GM18505 (cell line): ENCODE measurements around the gene FNDC8.
"Not testable (repeated sequence)": the region's sequence is repeated elsewhere in the genome, so short reads cannot be mapped to it uniquely, and the experiment has no call there.

ENCODE experiments used
- ATAC-seq: cut with Tn5 transposase; IDR thresholded peaks from one replicate; pipeline ENCODE4 v1.9.1; 2021; ENCODE audit not compliant: unreplicated experiment
- POLR2A ChIP-seq: IDR thresholded peaks from 4 replicates; pipeline ENCODE4 v1.6.1; 2011; ENCODE audit warnings: borderline replicate concordance; ENCODE audit not compliant: insufficient read depth, insufficient read length; ENCODE audit errors: extremely low read depth

FNDC8 gene

GRCh38 chr17:35142467-35142796 lies 21.0 kb downstream of the FNDC8 start:
- no peak for ATAC-seq
- TF ChIP-seq POLR2A = no peak

GRCh38 chr17:35144840-35145239 lies 23.4 kb downstream of the FNDC8 start:
- no peak for TF ChIP-seq POLR2A
- no peak for ATAC-seq

- TF ChIP-seq POLR2A = no peak
- no peak for ATAC-seq
Measured at GRCh38 chr17:35146214-35146833, 24.9 kb downstream of the FNDC8 start.

- ATAC-seq = no peak
- no peak for TF ChIP-seq POLR2A
Measured at GRCh38 chr17:35147375-35147905, 26.0 kb downstream of the FNDC8 start, which contains the start of gene UNC45B. Gene UNC45B, plus strand, starts transcription at chr17:35147817. Its CDS starts 447 bp downstream, at chr17:35148264.

GRCh38 chr17:35148144-35148543 lies 26.7 kb downstream of the FNDC8 start:
- TF ChIP-seq POLR2A = no peak
- ATAC-seq = no peak

- ATAC-seq = no peak
- TF ChIP-seq POLR2A = no peak
Measured at GRCh38 chr17:35149941-35150340, 28.5 kb downstream of the FNDC8 start.

GRCh38 chr17:35151080-35151479 lies 29.7 kb downstream of the FNDC8 start:
- ATAC-seq = not testable (repeated sequence)

- no peak for ATAC-seq
Measured at GRCh38 chr17:35152421-35153140, 31.2 kb downstream of the FNDC8 start.

GRCh38 chr17:35154196-35155165 lies 33.1 kb downstream of the FNDC8 start:
- no peak for TF ChIP-seq POLR2A

More at GRCh38 chr17:35152421-35153140, 31.2 kb downstream of the FNDC8 start:
- no peak for TF ChIP-seq POLR2A

GRCh38 chr17:35155246-35155645 lies 33.8 kb downstream of the FNDC8 start:
- TF ChIP-seq POLR2A = no peak
- ATAC-seq = no peak

More at GRCh38 chr17:35154196-35155165, 33.1 kb downstream of the FNDC8 start:
- no peak for ATAC-seq

GRCh38 chr17:35159940-35160339 lies 38.5 kb downstream of the FNDC8 start:
- no peak for ATAC-seq
- TF ChIP-seq POLR2A = no peak

GRCh38 chr17:35160354-35161201 lies 39.2 kb downstream of the FNDC8 start:
- ATAC-seq = no peak
- no peak for TF ChIP-seq POLR2A
